ENCODE results near the gene IFT52.

IFT52 gene

DNA sequence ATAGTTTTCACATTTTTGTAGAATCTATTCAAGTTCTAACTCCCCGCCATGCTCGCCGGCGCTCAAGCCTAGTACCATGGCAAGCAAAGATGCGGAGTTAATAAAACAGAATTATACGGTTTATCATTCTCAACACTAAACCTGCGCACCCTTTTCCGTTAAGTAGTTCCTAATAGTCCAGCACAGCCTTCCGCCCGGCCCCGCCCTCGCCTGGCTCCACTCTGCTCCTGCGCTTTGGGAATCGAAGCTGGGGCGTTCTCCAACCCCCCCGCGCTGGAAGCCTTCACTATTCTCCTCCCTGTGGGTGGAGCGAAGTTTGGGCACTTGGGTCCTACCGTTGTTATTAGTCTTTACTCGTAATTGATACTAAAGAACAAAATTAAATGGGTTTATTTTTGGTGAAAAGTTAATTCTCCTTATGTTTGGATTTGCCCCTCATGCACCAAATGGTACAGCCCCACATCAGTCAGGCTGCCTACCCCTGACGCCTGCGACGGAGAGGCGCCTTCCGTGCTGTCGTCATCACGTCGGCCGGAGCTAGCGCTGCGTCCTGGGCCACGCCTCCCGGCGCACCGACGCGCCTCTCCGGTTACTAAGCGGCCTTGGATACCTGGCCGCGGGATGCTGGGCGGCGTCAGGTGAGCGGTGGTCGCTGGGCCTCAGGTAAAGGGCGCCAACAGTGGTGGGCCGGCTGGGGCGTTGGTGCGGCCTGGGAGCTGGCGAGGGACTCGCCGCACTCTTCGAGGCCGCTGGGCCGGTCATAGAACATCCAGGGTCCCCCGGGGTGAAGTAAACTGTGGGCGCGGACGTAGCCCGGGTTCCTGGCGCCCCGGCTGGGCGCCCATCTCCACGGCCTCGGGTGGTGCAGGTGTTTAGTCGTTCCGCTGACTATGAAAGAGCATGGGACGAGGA, at the start of gene IFT52:
TSS of gene IFT52 (plus strand) at position 546 of the 912 bp plus-strand sequence. CDS start 3,762 bp downstream, outside the sequence.
- DNase-seq (ENCODE audit: low read depth): peak; percentile 79

GRCh38 chr20:43541214-43541613, 49.5 kb upstream of the IFT52 start:
- no peak for DNase-seq (ENCODE audit: low read depth)

DNA sequence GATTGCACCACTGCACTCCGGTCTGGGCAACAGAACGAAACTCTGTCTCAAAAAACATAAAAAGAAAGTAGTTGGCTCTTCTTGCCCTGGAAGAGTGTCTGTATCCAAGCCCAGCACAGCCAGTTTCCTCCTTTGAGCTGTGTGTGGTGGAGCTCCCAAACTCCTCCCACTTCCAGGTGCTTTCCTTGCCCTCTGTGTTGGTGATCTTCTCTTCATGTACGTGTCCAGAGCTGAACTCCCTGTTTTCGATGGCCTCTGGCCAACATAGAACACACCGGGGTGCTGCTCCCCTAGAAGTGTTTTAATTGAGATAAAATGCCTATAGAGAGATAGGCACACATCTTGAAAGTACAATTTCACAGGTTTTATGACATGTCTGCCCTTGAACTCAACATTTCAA, 48.6 kb upstream of the IFT52 start:
- no peak for DNase-seq (ENCODE audit: low read depth)

- no peak for DNase-seq (ENCODE audit: low read depth)
These were observed 48.1 kb upstream of the IFT52 start for GRCh38 chr20:43542674-43543073.

GRCh38 chr20:43543138-43543537, 47.6 kb upstream of the IFT52 start:
- no peak for DNase-seq (ENCODE audit: low read depth)

- DNase-seq (ENCODE audit: low read depth): no peak
These were observed 46.2 kb upstream of the IFT52 start for GRCh38 chr20:43544501-43544900.

DNA sequence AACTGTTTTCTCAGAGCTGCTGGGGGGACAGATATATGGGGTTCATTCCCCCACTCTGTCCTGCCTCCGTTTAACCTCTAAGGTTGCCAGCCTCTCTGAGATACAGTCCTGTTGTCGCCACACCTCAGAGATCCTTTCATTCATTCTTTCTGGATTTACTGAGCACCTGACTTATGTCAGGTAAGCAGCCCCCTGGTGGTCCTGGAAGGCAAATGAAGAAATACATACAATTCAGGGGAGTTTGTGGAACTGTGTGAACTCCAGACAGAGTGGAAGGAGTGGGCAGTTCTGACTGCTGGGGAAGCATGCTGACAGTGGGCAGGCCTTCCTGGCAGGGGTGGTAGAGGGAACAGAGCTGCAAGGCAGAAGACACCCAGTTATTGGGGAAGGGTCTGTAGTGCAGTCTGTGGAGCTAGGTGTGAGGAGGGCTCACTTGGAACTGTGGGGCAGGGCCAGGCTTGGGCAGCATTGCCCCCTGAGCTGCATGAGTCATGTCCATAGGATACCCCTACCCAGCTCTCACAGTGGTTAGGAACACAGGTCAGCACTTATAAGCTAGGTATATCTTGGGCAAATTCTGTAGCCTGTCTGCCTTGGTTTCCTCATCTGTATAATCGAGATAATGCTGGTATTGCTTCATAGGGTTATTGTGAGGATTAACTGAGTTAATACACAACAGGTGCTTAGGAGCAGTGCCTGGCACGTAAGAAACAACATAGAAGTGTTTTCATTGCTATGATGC, 44.7 kb upstream of the IFT52 start:
- DNase-seq (ENCODE audit: low read depth): no peak

DNA sequence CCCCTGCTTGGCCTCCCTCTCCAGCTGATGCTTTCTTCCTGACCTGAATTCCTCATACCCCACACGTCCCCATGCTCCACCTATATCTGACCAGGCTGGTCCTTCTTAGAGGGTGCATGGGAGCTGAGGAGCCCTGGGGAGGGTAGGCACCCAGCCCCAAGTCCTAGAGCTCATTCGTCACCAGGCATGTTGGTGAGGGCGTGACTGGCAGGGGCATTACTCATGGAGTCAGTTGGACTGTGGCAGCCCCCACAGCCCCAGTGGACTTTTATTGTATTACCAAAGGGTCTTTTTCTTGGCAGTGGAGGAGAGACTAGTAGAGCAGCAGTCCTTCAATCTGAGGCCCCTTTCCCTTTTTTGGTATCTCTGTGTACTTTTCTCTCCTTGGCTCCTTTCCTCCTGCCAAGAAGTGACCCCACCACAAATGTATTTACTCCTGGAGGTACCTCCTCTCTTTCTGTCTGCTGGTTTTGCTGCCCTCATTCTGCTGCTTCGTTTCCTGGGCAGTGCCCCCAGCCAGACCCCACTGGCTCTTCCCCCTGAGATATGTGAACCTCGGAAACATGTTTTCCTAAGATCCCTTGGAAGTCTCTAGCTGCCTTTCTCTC, 42.4 kb upstream of the IFT52 start:
- no peak for DNase-seq (ENCODE audit: low read depth)

- DNase-seq (ENCODE audit: low read depth): no peak
These were observed 41.2 kb upstream of the IFT52 start for GRCh38 chr20:43549416-43550065.

GRCh38 chr20:43550456-43550855, 40.3 kb upstream of the IFT52 start:
- DNase-seq (ENCODE audit: low read depth): no peak

DNA sequence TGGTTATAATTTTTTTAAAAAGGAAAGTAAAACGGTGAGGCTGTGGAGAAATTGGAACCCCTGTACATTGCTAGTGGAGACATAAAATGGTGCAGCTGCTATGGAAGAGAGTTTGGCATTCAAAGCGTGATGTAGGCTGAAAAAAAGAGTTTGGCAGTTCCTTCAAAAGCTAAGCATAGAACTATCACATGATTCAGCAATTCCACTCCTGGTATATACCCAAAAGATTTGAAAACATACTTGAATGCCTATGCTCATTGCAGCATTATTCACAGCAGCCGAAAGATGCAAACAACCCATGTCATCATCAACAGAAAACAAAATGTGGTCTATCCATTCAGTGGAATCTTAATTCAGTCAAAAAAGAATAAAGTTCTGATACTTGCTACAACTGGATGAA, 36.4 kb upstream of the IFT52 start:
- DNase-seq (ENCODE audit: low read depth): no peak

- DNase-seq (ENCODE audit: low read depth): no peak
These were observed 32.2 kb upstream of the IFT52 start, which contains the start of gene SGK2 for GRCh38 chr20:43558412-43559146. TSS of gene SGK2 (plus strand) at chr20:43559027. CDS start at chr20:43566496, 7,469 bp downstream.

DNA sequence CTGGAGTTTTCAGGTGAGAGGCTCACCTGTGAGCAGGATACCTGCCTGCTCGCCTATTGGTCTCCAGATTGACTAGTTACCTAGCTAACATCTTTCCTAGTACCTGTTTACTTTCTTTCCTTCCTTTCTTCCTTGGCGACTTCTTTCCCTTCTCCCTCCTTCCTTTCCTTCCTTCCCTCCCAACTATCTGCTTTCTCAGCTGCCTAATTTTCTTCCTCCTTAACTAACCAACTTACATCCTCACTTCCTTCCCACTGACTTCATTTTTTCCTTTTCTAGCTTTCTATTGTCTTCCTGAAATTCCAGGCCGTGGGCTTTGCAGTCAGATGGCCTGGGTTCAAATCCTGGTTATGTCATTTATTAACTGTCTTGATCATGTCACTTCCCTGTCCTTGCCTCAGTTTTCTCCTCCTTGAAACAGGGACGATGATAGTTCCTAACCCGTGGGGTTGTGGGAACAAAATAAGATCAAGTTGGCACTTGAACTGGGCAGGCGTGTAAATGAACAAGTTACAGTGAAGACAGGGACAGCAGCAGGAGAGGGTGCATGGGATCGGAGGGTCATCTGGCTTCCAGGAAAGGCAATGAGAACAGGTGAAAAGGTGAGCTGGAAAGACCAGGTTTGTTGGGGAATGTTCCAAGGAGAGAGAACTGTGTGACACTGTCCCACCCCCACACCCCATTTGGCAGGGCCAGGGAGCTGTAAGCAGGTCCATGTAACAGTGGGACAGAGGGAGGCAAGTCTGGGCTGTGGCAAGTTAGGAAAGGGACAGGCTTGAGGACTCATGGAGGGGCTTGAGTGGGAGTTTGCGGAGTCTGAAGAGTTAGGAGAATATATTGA, 31.4 kb upstream of the IFT52 start:
- DNase-seq (ENCODE audit: low read depth): no peak

- DNase-seq (ENCODE audit: low read depth): no peak
These were observed 29.8 kb upstream of the IFT52 start for GRCh38 chr20:43560974-43561373.

GRCh38 chr20:43563429-43563828, 27.3 kb upstream of the IFT52 start:
- no peak for DNase-seq (ENCODE audit: low read depth)

GRCh38 chr20:43563991-43564390, 26.7 kb upstream of the IFT52 start:
- no peak for DNase-seq (ENCODE audit: low read depth)

- DNase-seq (ENCODE audit: low read depth): no peak
These were observed 26.3 kb upstream of the IFT52 start for GRCh38 chr20:43564455-43564854.

DNA sequence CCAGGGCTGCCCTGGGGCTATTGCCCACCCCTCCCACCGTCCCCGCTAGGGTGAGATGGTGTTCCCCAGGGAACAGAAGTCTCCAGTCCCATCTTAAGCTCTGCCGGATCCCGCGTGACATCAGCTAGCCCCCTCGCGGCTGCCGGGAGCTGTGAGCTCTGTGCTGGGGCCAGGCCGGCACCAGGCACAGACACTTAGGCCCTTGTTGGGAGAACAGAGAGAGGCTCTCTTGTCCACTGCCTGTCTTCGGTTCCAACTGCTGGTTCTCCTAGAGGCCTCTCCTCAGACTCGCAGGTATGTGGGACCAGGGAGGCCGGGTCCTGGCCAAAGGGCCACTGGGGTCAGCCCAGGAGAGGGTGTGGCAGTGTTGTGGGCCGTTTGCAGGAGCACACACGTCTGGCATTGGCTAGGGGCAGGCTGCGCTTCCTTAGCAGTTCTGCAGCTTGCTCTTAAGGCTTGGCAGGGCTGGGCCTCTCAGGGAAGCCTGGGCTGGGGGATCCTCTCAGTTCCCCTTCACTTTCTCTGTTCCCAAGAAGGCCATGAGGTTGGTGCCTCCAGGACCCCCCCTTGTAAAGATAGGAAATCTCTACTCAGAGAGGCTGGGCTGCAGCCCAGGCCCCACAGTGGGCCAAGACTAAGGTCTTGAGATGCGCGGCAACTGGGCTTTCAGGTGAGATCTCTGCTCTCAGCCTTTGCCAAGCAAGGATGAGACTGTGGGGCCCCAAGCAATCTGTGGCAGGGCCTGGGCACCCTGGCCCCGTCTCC, 25.6 kb upstream of the IFT52 start:
- no peak for DNase-seq (ENCODE audit: low read depth)

DNA sequence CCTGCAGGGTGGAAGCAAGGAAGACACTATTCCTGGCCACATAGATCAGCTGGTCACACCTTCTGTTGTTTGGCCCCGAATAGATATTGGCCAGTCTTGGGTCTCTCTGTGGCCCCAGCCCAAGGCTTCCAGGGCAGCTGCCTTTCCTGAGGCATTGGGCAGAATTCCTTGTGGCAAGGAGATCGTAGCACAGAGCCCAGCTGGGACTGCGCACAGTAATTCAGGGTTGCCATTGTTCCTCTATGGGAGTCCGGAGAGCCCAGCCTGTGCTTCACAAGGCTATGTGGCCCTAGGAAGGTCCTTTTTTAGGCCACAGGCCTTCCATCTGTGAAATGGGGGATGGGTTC, 25.0 kb upstream of the IFT52 start:
- no peak for DNase-seq (ENCODE audit: low read depth)

DNA sequence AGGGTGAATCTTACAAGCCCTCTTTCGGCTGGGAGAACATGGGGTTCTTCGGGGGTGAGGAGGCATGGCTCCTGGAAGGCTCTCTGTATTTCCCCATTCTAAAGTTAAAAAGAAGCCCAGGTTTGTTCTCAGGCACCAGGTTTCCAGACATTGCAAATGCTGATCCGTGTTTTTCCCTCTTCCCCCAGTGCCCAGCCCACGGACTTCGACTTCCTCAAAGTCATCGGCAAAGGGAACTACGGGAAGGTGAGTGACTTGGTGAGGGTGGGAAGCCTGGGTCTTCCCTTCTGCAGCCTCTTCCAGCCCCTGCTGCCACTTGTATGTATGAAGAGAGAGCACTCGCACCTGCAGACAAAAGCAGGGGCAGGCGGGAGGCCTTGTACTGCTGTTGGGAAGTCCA, 23.3 kb upstream of the IFT52 start:
- DNase-seq (ENCODE audit: low read depth): no peak

Data from activated T-cell treated with anti-CD3 and anti-CD28 coated beads for 1 hour (primary cell).